KOPT-K1 (cell line): ENCODE data around the gene LRP1.
A peak's percentile ranks its signal among the peaks of the same experiment; 100 is the strongest.

Source experiments
- H3K27ac ChIP-seq: fragments of 200-600 bp; sonication (generic); 2 replicates; pipeline ENCODE4 v1.5.1; 2016; ENCODE audit warnings: antibody characterized with exemption, mild to moderate bottlenecking, low read depth, low read length; ENCODE audit not compliant: poor library complexity, severe bottlenecking
- H3K36me3 ChIP-seq: fragments of 200-600 bp; sonication (generic); 2 replicates; pipeline ENCODE4 v1.5.1; 2017; ENCODE audit warnings: antibody characterized with exemption, mild to moderate bottlenecking, low read length, moderate library complexity; ENCODE audit not compliant: insufficient read depth
- H3K9me3 ChIP-seq: fragments of 200-600 bp; sonication (generic); 2 replicates; pipeline ENCODE4 v1.5.1; 2017; ENCODE audit warnings: antibody characterized with exemption, low read length, mild to moderate bottlenecking; ENCODE audit not compliant: insufficient read depth, poor library complexity, severe bottlenecking

The LRP1 gene

GRCh38 chr12:57091638-57092528 is 36.4 kb upstream of the LRP1 start:
- Histone ChIP-seq H3K27ac (no peak overlapping the region), H3K36me3 (peaks cover 58% of the 10 kb centered on the region), H3K9me3 (no peaks in the 10 kb centered on the region)

- Histone ChIP-seq H3K27ac (no peak overlapping the region), H3K36me3 (peaks cover 65% of the 10 kb centered on the region), H3K9me3 (no peaks in the 10 kb centered on the region)
These were observed 35.8 kb upstream of the LRP1 start for GRCh38 chr12:57092529-57092862.

GRCh38 chr12:57092876-57093414 is 35.3 kb upstream of the LRP1 start:
- no peaks in the 10 kb centered on the region for H3K9me3 ChIP-seq
- H3K27ac ChIP-seq = no peak overlapping the region
- H3K36me3 ChIP-seq = peaks cover 69% of the 10 kb centered on the region

GRCh38 chr12:57093415-57094207 is 34.7 kb upstream of the LRP1 start:
- no peaks in the 10 kb centered on the region for H3K9me3 ChIP-seq
- H3K27ac ChIP-seq = peak overlapping the region; percentile 47
- H3K36me3 ChIP-seq = peaks cover 76% of the 10 kb centered on the region

- Histone ChIP-seq H3K27ac (peak overlapping the region; percentile 19), H3K36me3 (peaks cover 84% of the 10 kb centered on the region)
These were observed 33.8 kb upstream of the LRP1 start for GRCh38 chr12:57094208-57095160.

GRCh38 chr12:57095440-57095839 is 32.8 kb upstream of the LRP1 start:
- H3K27ac ChIP-seq = no peak overlapping the region
- H3K9me3 ChIP-seq = no peaks in the 10 kb centered on the region
- peaks cover 94% of the 10 kb centered on the region for H3K36me3 ChIP-seq

More at GRCh38 chr12:57094208-57095160, 33.8 kb upstream of the LRP1 start:
- H3K9me3 ChIP-seq = no peaks in the 10 kb centered on the region

- Histone ChIP-seq H3K27ac (no peak overlapping the region), H3K36me3 (peaks cover 93% of the 10 kb centered on the region)
These were observed 32.1 kb upstream of the LRP1 start for GRCh38 chr12:57096099-57096572.

GRCh38 chr12:57096748-57097553 is 31.3 kb upstream of the LRP1 start:
- Histone ChIP-seq H3K9me3 (no peaks in the 10 kb centered on the region), H3K36me3 (peaks cover 89% of the 10 kb centered on the region), H3K27ac (no peak overlapping the region)

More at GRCh38 chr12:57096099-57096572, 32.1 kb upstream of the LRP1 start:
- H3K9me3 ChIP-seq = no peaks in the 10 kb centered on the region

- Histone ChIP-seq H3K9me3 (no peaks in the 10 kb centered on the region), H3K27ac (no peak overlapping the region), H3K36me3 (peaks cover 89% of the 10 kb centered on the region)
These were observed 30.8 kb upstream of the LRP1 start for GRCh38 chr12:57097554-57097835.

GRCh38 chr12:57098546-57098945 is 29.7 kb upstream of the LRP1 start:
- Histone ChIP-seq H3K36me3 (peaks cover 85% of the 10 kb centered on the region), H3K27ac (no peak overlapping the region), H3K9me3 (no peaks in the 10 kb centered on the region)

- Histone ChIP-seq H3K9me3 (no peaks in the 10 kb centered on the region), H3K36me3 (peaks cover 86% of the 10 kb centered on the region), H3K27ac (no peak overlapping the region)
These were observed 29.1 kb upstream of the LRP1 start for GRCh38 chr12:57099047-57099714.

GRCh38 chr12:57099766-57100165 is 28.5 kb upstream of the LRP1 start:
- Histone ChIP-seq H3K27ac (no peak overlapping the region), H3K36me3 (peaks cover 86% of the 10 kb centered on the region), H3K9me3 (no peaks in the 10 kb centered on the region)

- peaks cover 86% of the 10 kb centered on the region for H3K36me3 ChIP-seq
- no peak overlapping the region for H3K27ac ChIP-seq
- no peaks in the 10 kb centered on the region for H3K9me3 ChIP-seq
These were observed 26.2 kb upstream of the LRP1 start for GRCh38 chr12:57101892-57102695.
